Measurements from ENCODE around the gene DYTN.
A peak's percentile ranks its signal among the peaks of the same experiment; 100 is the strongest.
"Not testable (repeated sequence)": the region's sequence is repeated elsewhere in the genome, so short reads cannot be mapped to it uniquely, and the experiment has no call there.

DYTN gene

GRCh38 chr2:206721256-206721920, 3.2 kb upstream of the DYTN start:
- H3K27me3 ChIP-seq (replicated peaks; ENCODE audit: insufficient read depth, low read length) = no peaks in the 10 kb centered on the region
- H3K9me3 ChIP-seq (replicated peaks; ENCODE audit: insufficient read depth, low read length) = no peaks in the 10 kb centered on the region
- H3K27ac ChIP-seq (ENCODE audit: low read length) = no peak overlapping the region
- no peaks in the 10 kb centered on the region for H3K36me3 ChIP-seq (replicated peaks; ENCODE audit: insufficient read depth, low read length)
- H3K79me2 ChIP-seq (ENCODE audit: low read length) = no peaks in the 10 kb centered on the region
- TF ChIP-seq CTCF (IDR thresholded peaks at IDR 0.05; ENCODE audit: low read length) (no peak), EZH2 (optimal IDR thresholded peaks at IDR 0.05; ENCODE audit: low read depth, low read length) (no peak), EZH2phosphoT487 (IDR thresholded peaks at IDR 0.05; ENCODE audit: low read length) (no peak)
- no peak overlapping the region for H3K9ac ChIP-seq (ENCODE audit: low read length)
- H3K4me3 ChIP-seq (ENCODE audit: low read length) = no peak overlapping the region
- no peaks in the 10 kb centered on the region for H3K9me2 ChIP-seq (replicated peaks; ENCODE audit: insufficient read depth, low read length)
- DNase-seq = no peak
- H4K20me1 ChIP-seq (ENCODE audit: insufficient read depth, low read length) = no peaks in the 10 kb centered on the region
- H3F3A ChIP-seq (ENCODE audit: insufficient read depth, low read length) = no peaks in the 10 kb centered on the region
- H2AFZ ChIP-seq (ENCODE audit: low read length) = no peak overlapping the region
- H3K4me1 ChIP-seq (ENCODE audit: low read length) = 0 out of 2 replicates have a peak, but pooled peaks cover 3% of the 10 kb centered on the region
- H3K4me2 ChIP-seq (ENCODE audit: low read depth, low read length) = no peak overlapping the region

- peaks cover 3% of the 10 kb centered on the region; the same call in 1 of the 2 replicates for H3K4me1 ChIP-seq (ENCODE audit: low read length)
- no peaks in the 10 kb centered on the region for H4K20me1 ChIP-seq (ENCODE audit: insufficient read depth, low read length)
- H3K4me3 ChIP-seq (ENCODE audit: low read length) = no peak overlapping the region
- no peaks in the 10 kb centered on the region for H3K79me2 ChIP-seq (ENCODE audit: low read length)
- DNase-seq = no peak
- TF ChIP-seq CTCF (IDR thresholded peaks at IDR 0.05; ENCODE audit: low read length) = no peak
- no peak for TF ChIP-seq EZH2phosphoT487 (IDR thresholded peaks at IDR 0.05; ENCODE audit: low read length)
- no peak for TF ChIP-seq EZH2 (optimal IDR thresholded peaks at IDR 0.05; ENCODE audit: low read depth, low read length)
- H2AFZ ChIP-seq (ENCODE audit: low read length) = no peak overlapping the region
- H3K9me3 ChIP-seq (replicated peaks; ENCODE audit: insufficient read depth, low read length) = no peaks in the 10 kb centered on the region
- no peaks in the 10 kb centered on the region for H3K9me2 ChIP-seq (replicated peaks; ENCODE audit: insufficient read depth, low read length)
- H3F3A ChIP-seq (ENCODE audit: insufficient read depth, low read length) = no peaks in the 10 kb centered on the region; the same call in 1 of the 2 replicates
- H3K4me2 ChIP-seq (ENCODE audit: low read depth, low read length) = no peak overlapping the region
- H3K36me3 ChIP-seq (replicated peaks; ENCODE audit: insufficient read depth, low read length) = no peaks in the 10 kb centered on the region
- H3K27ac ChIP-seq (ENCODE audit: low read length) = no peak overlapping the region
- no peaks in the 10 kb centered on the region for H3K27me3 ChIP-seq (replicated peaks; ENCODE audit: insufficient read depth, low read length)
- H3K9ac ChIP-seq (ENCODE audit: low read length) = no peak overlapping the region
These were observed 1.6 kb downstream of the DYTN start for GRCh38 chr2:206716623-206717022.

GRCh38 chr2:206715183-206715582, 3.0 kb downstream of the DYTN start:
- H3K9me3 ChIP-seq (replicated peaks; ENCODE audit: insufficient read depth, low read length); H3K4me2 ChIP-seq (ENCODE audit: low read depth, low read length); H3F3A ChIP-seq (ENCODE audit: insufficient read depth, low read length); H3K79me2 ChIP-seq (ENCODE audit: low read length); DNase-seq; H3K4me1 ChIP-seq (ENCODE audit: low read length); H3K36me3 ChIP-seq (replicated peaks; ENCODE audit: insufficient read depth, low read length); H3K9ac ChIP-seq (ENCODE audit: low read length); H3K27ac ChIP-seq (ENCODE audit: low read length); H2AFZ ChIP-seq (ENCODE audit: low read length); H3K27me3 ChIP-seq (replicated peaks; ENCODE audit: insufficient read depth, low read length); H4K20me1 ChIP-seq (ENCODE audit: insufficient read depth, low read length); H3K4me3 ChIP-seq (ENCODE audit: low read length); H3K9me2 ChIP-seq (replicated peaks; ENCODE audit: insufficient read depth, low read length): not testable (repeated sequence)

- Histone ChIP-seq H3K27ac (ENCODE audit: low read length) (peak overlapping the region; percentile 18), H3K36me3 (replicated peaks; ENCODE audit: insufficient read depth, low read length) (no peaks in the 10 kb centered on the region), H3K4me3 (ENCODE audit: low read length) (no peak overlapping the region), H4K20me1 (ENCODE audit: insufficient read depth, low read length) (no peaks in the 10 kb centered on the region), H3K9me2 (replicated peaks; ENCODE audit: insufficient read depth, low read length) (no peaks in the 10 kb centered on the region), H3K4me2 (ENCODE audit: low read depth, low read length) (peak overlapping the region; percentile 55), H3K4me1 (ENCODE audit: low read length) (peaks cover 3% of the 10 kb centered on the region; the same call in 1 of the 2 replicates), H3K9me3 (replicated peaks; ENCODE audit: insufficient read depth, low read length) (no peaks in the 10 kb centered on the region), H2AFZ (ENCODE audit: low read length) (peak overlapping the region; percentile 62), H3F3A (ENCODE audit: insufficient read depth, low read length) (no peaks in the 10 kb centered on the region; the same call in 1 of the 2 replicates), H3K9ac (ENCODE audit: low read length) (no peak overlapping the region), H3K27me3 (replicated peaks; ENCODE audit: insufficient read depth, low read length) (no peaks in the 10 kb centered on the region), H3K79me2 (ENCODE audit: low read length) (no peaks in the 10 kb centered on the region)
- no peak for TF ChIP-seq EZH2phosphoT487 (IDR thresholded peaks at IDR 0.05; ENCODE audit: low read length)
- no peak for TF ChIP-seq CTCF (IDR thresholded peaks at IDR 0.05; ENCODE audit: low read length)
- TF ChIP-seq EZH2 (optimal IDR thresholded peaks at IDR 0.05; ENCODE audit: low read depth, low read length) = no peak
- peak; percentile 33 for DNase-seq
These were observed 4.5 kb downstream of the DYTN start for GRCh38 chr2:206713746-206714145.

Data from MM.1S (cell line).